HG03175 (cell line): ENCODE results near the gene RRP36.
A peak's percentile ranks its signal among the peaks of the same experiment; 100 is the strongest.

Source experiments
- ATAC-seq: cut with Tn5 transposase; IDR thresholded peaks from one replicate; pipeline ENCODE4 v1.9.1; 2021; ENCODE audit warnings: mild to moderate bottlenecking, moderate library complexity; ENCODE audit not compliant: unreplicated experiment

RRP36 gene

DNA sequence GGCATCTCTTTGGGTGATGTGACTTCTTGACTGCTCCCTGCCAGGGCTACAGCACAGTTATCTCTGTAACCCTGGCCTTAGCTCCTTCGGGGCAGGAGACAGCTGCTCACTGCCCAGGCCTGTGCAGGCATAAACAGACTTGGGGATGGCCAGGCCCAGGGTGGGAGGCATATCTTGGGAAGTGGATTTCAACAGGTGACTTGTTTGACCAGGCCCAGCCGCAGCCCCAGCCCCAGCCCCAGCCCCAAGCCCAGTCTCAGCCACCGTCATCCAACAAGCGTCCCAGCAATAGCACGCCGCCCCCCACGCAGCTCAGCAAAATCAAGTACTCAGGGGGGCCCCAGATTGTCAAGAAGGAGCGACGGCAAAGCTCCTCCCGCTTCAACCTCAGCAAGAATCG, 15.2 kb upstream of the RRP36 start:
- no peak for ATAC-seq

GRCh38 chr6:43007126-43007525, 14.3 kb upstream of the RRP36 start:
- no peak for ATAC-seq

- ATAC-seq: no peak
Measured at GRCh38 chr6:43009124-43009523, 12.3 kb upstream of the RRP36 start.

DNA sequence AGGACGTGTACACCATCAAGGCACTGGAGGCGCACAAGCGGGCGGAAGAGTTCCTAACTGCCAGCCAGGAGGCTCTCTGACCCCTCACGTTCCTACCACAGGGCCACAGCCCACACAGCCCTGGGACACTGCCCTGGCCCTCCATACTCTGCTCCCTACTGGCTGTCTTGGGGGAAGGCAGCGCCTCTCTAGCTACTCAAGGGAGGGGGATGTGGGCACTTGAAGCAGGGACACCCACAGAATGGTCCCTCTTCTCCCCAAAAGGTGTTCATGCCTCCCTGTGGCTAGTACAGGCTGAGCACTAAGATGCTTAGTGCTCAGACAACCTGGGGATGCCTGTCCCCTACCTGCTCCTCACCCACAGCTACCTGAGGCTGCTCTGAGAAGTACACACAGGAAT, 10.2 kb upstream of the RRP36 start:
- ATAC-seq: no peak

DNA sequence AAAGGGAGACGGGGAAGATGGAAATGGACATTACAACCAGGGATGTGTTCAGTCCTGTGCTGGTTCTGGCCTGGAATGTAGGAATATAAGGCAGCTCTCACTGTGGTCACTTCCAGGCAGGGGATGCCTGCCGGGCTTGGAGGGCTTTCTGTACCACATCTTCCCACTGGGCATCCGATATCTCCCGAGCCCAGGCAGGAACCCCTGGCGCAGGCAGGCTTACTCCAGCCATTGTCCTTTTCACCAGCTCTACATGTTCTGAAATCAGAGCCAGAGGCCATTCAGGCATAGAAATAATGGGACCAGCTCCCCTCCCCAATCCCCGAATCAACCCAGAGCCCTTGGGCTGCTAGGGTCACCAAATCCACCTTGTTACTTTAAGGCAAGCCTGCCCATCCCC, 9.1 kb upstream of the RRP36 start:
- ATAC-seq: no peak

DNA sequence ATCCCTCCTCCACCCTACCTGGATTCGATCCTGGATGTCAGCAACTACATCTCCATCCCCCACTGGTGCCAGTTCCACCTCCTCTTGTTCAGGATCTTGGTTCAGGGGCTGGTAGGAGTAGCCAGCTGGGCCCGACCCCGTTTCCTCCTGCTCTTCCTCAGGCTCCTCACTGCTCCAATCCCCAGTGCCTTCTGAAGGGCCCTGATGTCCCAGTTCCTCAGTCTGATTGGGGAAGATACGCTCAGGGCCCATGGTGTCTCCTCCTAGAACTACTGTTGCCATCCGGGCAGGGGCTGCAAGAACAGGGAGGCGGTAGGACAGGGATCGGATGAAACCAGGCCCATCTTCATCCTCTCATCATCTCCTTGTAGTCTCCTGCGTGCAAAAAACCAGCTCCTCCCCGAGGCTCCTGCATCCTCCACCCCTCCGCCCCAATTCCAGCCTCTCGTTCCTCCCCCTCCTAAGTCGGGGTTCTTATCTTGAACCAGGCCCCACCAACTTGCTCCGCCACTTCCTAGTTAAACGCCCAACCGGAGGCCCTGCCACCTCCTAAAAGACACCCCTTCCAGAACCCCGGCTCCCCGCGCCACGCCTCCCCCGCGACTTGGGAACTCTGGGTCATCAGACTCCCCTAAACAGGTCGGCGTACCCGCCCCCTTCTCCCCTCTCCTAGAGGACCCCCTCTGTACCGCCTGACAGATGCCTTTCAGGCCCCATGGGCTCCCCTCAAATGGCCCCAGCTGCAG, 8.2 kb upstream of the RRP36 start:
- ATAC-seq: peak; percentile 4

DNA sequence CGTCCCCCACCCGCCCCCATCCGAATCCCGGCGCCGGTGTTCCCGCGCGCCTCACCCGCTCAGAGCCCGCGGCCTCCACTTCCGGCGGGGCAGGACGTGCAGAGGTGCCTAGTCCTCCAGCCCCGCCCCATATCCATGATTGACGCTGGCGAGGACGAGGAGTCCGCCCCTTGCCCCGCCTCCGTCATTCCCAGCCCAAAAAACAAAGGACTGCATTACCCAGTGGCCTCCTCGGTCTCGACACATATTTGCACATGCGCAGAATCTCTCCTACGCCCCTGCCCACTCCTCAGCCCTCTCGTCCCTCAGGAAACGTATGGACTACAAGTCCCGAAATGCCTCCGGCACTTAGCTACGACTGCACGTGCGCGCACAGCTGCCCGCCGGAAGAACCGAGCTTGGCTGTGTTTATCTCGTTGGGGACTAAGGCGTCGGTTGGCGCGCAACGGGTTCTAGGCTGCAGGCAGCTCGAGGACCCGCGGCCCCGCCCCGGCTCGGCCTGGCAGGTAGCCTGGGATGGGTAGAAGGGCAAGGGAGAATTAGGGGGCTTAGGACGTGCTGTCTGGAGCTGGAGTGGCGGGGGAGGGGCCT, 7.5 kb upstream of the RRP36 start, which contains the start of the genes KLHDC3 and MEA1:
TSS of gene KLHDC3 (plus strand) at position 407 of the 591 bp plus-strand sequence. CDS start 2,944 bp downstream, outside the sequence.
TSS of gene MEA1 (minus strand) at position 104 of the 591 bp plus-strand sequence. CDS start 133 bp downstream, outside the sequence.
- ATAC-seq: peak; percentile 95

DNA sequence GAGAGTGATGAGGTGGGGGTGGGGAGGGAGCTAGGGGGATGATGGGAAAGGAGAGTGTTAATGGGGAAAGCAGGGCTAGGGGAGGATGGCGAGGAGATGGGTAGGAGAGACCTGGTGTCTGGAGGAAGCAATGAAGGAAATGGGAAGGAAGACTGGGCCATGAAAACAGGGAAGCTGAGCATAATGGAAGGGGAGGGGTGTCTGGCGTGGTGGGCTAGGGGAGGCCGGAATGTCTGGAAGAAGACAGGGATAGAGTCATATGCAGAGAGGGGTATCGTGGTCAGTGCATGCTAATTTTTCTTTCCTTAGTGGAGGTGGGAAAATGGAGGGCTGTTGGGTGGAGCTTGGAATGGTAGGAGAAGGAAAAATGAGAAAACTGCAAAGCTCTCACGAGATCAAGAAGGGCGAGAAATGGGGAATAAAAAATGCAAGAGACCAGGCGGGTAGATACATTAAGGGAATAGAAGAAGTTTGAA, 7.0 kb upstream of the RRP36 start:
- ATAC-seq: no peak

DNA sequence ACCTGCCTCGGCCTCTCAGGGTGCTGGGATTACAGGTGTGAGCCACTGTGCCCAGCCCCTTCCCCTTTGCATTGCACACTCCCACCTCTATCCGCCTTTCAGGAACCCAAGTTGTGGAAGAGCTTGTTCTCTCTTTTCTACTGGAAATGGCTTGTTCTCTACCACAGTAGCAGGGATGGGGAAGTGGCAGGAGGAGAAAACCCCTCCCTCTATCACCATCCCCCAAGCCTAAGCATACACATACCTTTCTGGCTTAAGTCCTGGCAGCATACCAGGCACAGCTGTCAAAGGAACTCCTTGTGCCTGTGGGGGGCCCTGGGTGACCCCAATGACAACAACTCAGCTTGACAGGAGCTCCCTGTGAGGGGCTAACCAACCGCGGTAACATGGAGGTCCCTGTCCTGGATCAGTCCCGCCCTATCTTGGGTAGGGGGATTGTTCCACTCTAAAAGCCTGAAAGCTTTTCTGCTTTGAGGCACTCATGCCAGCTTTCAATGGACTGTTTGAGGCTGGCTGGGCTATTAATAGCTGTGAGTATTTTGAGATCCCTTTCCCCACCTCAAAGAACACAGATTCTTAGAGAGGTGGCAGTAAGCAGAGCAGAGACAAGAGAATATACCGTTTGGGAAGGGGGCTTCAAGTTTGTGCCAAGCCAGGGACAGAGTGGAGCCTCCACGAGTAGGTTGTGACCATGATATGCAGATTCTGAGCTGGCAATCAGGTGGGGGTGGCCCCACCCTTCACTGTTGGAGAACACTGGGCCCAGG, 5.1 kb upstream of the RRP36 start:
- ATAC-seq: no peak

DNA sequence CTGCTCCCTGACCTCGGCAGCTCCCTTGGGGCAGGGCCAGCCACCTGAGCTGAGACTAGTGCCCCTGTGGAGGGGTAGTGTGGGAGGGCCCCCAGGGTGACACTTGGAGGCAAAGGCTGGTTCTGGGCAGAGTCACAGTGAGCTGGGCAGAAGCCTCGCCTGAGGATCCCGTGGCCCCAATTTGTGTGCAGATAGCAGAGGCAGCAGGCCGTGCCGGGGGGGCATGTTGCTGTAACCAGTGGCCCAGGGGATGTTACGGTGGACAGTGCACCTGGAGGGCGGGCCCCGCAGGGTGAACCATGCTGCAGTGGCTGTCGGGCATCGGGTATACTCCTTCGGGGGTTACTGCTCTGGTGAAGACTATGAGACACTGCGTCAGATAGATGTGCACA, 4.5 kb upstream of the RRP36 start:
- ATAC-seq: no peak

DNA sequence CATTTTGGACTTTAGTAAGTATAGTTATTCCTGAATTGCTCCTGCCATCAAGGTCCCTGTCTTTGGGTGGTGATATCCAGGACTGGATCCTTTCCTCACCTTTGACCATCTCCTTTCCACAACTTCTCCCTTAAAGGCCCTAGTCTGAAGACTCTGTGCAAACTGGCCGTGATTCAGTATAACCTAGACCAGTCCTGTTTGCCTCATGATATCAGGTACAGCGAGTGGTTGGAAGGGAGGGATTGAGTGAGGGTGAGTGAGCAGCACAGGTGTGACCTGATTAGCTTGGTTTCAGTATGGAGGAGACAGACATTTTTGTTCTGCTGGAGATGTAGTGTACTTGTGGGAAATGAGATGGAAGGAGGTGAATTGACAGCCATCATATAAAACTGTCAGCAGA, 2.3 kb upstream of the RRP36 start:
- ATAC-seq: no peak

DNA sequence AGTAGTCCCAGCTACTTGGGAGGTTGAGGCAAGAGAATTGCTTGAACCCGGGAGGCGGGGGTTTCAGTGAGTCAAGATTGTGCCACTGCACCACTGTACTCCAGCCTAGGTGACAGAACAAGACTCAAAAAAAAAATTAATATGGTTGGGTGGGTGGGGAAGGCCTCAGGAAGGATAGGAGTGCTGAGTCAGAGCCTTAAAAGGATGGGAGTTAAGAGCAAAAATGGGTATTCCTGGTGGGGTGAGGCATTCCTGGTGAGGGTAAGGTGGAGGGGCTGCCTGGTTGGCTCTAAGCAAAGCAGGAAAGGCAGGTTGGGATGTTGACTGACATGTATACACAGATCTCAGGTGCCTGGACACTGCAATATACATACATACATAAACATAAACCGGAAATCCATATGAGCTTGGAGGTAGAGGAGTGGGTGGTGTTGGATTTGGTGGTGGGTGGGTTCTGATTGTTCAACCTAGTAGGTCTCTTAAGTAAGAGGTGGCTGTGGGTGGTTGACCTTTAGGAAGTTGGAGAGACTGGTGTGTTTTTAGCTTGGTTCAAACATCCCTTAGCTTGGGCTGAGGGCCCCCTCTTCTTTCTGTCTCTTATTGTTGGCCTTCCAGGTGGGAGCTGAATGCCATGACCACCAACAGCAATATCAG, 1.2 kb upstream of the RRP36 start:
- ATAC-seq: no peak

DNA sequence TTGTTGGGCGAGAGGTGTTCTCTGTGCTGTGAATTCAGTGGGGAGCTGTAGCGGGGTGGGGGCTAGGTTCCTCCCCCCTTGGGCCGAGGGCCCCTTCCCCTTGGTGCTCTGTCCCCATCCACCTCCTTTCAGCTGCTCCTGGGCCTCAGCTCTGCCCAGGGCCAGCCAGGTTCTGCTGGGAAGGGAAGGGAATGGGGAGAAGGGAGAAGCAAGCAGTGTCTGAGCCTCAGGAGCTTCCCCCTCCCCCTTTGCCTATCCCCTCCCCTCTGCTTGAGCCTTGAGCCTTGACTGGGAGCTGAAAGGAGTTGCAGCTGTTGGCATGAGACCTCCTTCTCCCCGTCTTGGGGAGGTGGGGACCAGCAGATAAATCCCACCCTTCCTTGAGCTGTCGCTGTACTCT, 576 bp upstream of the RRP36 start:
- no peak for ATAC-seq

GRCh38 chr6:43024436-43024835, 3.0 kb downstream of the RRP36 start:
- no peak for ATAC-seq

- no peak for ATAC-seq
Measured at GRCh38 chr6:43026365-43026764, 4.9 kb downstream of the RRP36 start.

- no peak for ATAC-seq
Measured at GRCh38 chr6:43029120-43029519, 7.7 kb downstream of the RRP36 start.

DNA sequence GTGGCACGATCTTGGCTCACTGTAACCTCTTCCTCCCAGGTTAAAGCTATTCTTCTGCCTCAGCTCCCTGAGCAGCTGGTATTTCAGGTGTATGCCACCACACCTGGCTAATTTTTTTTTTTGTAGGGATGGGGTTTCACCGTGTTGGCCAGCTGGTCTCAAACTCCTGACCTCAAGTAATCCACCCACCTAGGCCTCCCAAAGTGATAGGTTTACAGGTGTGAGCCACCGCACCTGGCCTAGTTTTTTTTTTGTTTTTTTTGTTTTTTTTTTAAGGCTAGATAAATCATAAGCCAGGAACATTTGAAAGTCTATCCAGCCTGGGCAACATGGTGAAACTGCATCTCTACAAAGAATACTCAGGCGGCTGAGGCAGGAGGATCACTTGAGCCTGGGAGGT, 10.9 kb downstream of the RRP36 start:
- no peak for ATAC-seq

GRCh38 chr6:43033496-43034189, 12.2 kb downstream of the RRP36 start:
- no peak for ATAC-seq

- ATAC-seq: no peak
Measured at GRCh38 chr6:43034190-43034525, 12.7 kb downstream of the RRP36 start.

DNA sequence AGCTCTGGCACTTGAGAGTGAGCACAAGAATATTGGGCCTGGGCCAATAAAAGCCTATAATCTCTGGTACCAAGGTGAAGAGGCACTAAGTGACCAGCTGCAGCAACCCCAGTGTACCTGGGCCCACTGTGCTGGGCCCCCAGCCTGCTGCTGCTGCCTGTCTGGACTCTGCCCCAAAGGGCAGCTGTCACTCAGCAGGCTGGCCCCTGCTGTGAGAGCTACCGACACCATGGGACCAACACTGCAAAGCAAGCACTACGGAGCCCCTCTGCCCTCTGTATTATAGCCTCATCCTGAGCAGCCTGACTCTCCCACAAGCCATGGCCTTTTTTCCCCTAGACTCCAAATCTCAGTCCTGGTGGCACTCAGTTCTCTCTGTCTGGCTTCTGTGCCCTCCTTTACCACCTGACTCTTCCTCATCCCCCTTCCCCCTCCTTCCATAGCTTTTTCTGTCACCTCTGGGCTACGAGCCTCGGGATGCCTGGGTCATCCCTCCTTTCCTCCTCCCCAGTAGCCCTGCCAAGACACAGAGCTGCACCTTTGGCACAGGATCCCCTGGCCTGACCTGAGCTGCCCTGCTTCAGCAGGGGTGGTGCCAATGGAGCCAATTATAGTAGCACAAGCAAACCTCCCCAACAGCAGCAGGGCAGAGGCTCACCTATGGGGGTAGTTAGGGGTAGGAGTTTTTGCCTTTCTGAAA, 14.2 kb downstream of the RRP36 start:
- ATAC-seq: no peak
